ENCODE results near the gene EXOC3L2. TPM values are rescaled to one million over a fixed set of nuclear protein-coding genes. Genes with fewer than 3 reads are reported as not detected.

The EXOC3L2 gene
- total and polyA plus RNA-seq, 2 donors (not counting 3 experiments of a cell fraction or from before 2014, with no cell fraction given) = 0.66 to 1.8 TPM

DNA sequence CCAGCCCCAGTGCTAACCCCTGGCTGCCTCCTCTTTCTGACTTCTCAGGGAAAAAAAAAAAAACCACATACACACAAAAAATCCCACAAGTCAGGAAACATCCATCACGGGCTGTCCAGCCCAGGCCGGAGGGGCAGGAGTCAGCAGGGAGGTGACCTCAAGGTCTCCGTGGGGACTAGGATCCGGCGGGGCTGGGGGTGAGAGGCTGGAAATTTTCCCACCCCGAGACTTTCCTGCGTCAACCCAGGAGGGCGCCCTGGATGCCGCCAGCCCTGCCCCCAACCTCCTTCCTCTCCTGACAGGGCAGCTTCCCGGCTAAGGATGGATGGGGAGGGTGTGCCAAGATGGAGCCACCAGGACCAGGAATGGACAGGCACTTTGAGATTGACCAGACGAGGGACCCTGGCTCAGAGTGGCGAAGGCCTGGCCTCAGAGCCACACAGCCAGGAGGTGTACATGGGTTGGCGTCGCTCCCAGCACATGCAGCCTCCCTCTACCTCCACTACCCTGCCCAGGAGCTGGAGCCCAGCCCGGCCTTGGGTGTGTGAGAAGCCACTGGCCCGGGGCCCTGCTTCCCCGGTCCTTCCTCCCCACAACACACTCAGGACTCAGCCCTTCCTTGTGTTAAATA is 33.3 kb downstream of the EXOC3L2 start:
- intact Hi-C loops (cut with micrococcal nuclease) = no loop called here
- no peak for FAIRE-seq

More for the DNA sequence above, 33.3 kb downstream of the EXOC3L2 start:
- H3K4me2 ChIP-seq (ENCODE audit: insufficient read depth, low read length) = no peak overlapping the region
- DNase-seq (ENCODE audit: low read depth, low spot score) = peak; percentile 46
- BruUV-seq (replicated peaks) = no TSS peak
- H3K27me3 ChIP-seq (ENCODE audit: control insufficient read depth in 2 of 2, insufficient read depth in 2 of 2, low read length in 2 of 2) = no peaks in the 10 kb centered on the region
- H4K20me1 ChIP-seq (replicated peaks; ENCODE audit: control insufficient read depth, extremely low read depth, insufficient read depth, low read length) = no peaks in the 10 kb centered on the region
- POLR2A ChIA-PET = no interaction called here
- H2AFZ ChIP-seq (ENCODE audit: low read depth, low read length) = peak overlapping the region; percentile 96
- CTCF ChIA-PET = interaction anchor here (0.6 to 1.9 kb wide), 3 partner anchors 9 to 127 kb away, joined by 3 to 8 read pairs (median 4); no protein-coding TSS in a partner anchor
- no peaks in the 10 kb centered on the region for H3K9me1 ChIP-seq (replicated peaks; ENCODE audit: control insufficient read depth, extremely low read depth, insufficient read depth, low read length)
- no peak overlapping the region for H3K9ac ChIP-seq (replicated peaks; ENCODE audit: extremely low read depth, insufficient read depth, low read length)
- H3K27ac ChIP-seq (ENCODE audit: insufficient read depth, low read depth, low read length) = no peak overlapping the region
- TF ChIP-seq, protein P1, sequence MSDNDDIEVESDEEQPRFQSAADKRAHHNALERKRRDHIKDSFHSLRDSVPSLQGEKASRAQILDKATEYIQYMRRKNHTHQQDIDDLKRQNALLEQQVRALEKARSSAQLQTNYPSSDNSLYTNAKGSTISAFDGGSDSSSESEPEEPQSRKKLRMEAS (IDR thresholded peaks at IDR 0.05; ENCODE audit: insufficient read depth, insufficient read length) = no peak
- no peak for TF ChIP-seq POLR2A (IDR thresholded peaks at IDR 0.05; ENCODE audit: low read depth, low read length)
- TF ChIP-seq JUN (IDR thresholded peaks at IDR 0.05; ENCODE audit: borderline replicate concordance, insufficient read depth, insufficient read length, low read depth) = no peak
- no peak for TF ChIP-seq POLR2AphosphoS5 (IDR thresholded peaks at IDR 0.05; ENCODE audit: insufficient read depth, low read depth, low read length)
- TF ChIP-seq EZH2 (IDR thresholded peaks at IDR 0.05; ENCODE audit: borderline replicate concordance, low read depth, low read length, severe bottlenecking) = no peak
- TF ChIP-seq GATA2 (IDR thresholded peaks at IDR 0.05; ENCODE audit: insufficient read depth, insufficient read length, low read depth, low read length) = no peak
- no peak for TF ChIP-seq FOS (IDR thresholded peaks at IDR 0.05; ENCODE audit: borderline replicate concordance, insufficient read depth, low read length)
- TF ChIP-seq, protein P2, sequence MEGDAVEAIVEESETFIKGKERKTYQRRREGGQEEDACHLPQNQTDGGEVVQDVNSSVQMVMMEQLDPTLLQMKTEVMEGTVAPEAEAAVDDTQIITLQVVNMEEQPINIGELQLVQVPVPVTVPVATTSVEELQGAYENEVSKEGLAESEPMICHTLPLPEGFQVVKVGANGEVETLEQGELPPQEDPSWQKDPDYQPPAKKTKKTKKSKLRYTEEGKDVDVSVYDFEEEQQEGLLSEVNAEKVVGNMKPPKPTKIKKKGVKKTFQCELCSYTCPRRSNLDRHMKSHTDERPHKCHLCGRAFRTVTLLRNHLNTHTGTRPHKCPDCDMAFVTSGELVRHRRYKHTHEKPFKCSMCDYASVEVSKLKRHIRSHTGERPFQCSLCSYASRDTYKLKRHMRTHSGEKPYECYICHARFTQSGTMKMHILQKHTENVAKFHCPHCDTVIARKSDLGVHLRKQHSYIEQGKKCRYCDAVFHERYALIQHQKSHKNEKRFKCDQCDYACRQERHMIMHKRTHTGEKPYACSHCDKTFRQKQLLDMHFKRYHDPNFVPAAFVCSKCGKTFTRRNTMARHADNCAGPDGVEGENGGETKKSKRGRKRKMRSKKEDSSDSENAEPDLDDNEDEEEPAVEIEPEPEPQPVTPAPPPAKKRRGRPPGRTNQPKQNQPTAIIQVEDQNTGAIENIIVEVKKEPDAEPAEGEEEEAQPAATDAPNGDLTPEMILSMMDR (IDR thresholded peaks at IDR 0.05; ENCODE audit: extremely low read depth in 1 of 2, insufficient read depth in 1 of 2, low read depth in 1 of 2, low read length in 2 of 2) = no peak
- H3K4me3 ChIP-seq (replicated peaks in 1 of 3; ENCODE audit: insufficient read depth in 1 of 3, low read depth in 1 of 3, low read length in 3 of 3) = no peak overlapping the region
- dilution Hi-C loops (cut with MboI; ENCODE audit: extremely low pct_ligation_motif_present, low sequenced_read_pairs) = no loop called here
- H3K4me1 ChIP-seq (ENCODE audit: control insufficient read depth, extremely low read depth, insufficient read depth, low read length) = peaks cover 26% of the 10 kb centered on the region
- no peaks in the 10 kb centered on the region for H3K9me3 ChIP-seq (replicated peaks; ENCODE audit: control insufficient read depth, insufficient read depth, low read length)
- H3K36me3 ChIP-seq (ENCODE audit: control insufficient read depth in 2 of 2, extremely low read depth in 1 of 2, insufficient read depth in 2 of 2, low read length in 2 of 2) = no peaks in the 10 kb centered on the region
- no peaks in the 10 kb centered on the region for H3K79me2 ChIP-seq (ENCODE audit: control insufficient read depth, insufficient read depth, low read length)
